ENCODE measurements around the gene ITGA5. TPM values are rescaled to one million over a fixed set of nuclear protein-coding genes. Genes with fewer than 3 reads are reported as not detected.
A peak's percentile ranks its signal among the peaks of the same experiment; 100 is the strongest.

The ITGA5 gene
- total RNA-seq, 2 donors from 2014 or later, result 31.8 to 32.1 TPM

- Mint-ChIP-seq H3K4me3 (no peak overlapping the region), H3K9me3 (no peaks in the 10 kb centered on the region), H3K4me1 (ENCODE audit: low read depth in 2 of 2) (peaks cover 28 to 34% of the 10 kb centered on the region in 2 donors), H3K27ac (peak overlapping the region in 1 of 2 donors; percentile 31), H3K36me3 (no peaks in the 10 kb centered on the region), H3K27me3 (no peaks in the 10 kb centered on the region)
- DNase-seq (ENCODE audit: low spot score) (no peak), ATAC-seq (no peak)
Measured at GRCh38 chr12:54425702-54426101, 6.6 kb upstream of the ITGA5 start.

- DNase-seq (ENCODE audit: low spot score) (no peak), ATAC-seq (no peak)
- H3K4me1 Mint-ChIP-seq (ENCODE audit: low read depth in 2 of 2), result peaks cover 31 to 34% of the 10 kb centered on the region in 2 donors
- no peaks in the 10 kb centered on the region for H3K36me3 Mint-ChIP-seq
- H3K27me3 Mint-ChIP-seq, result no peaks in the 10 kb centered on the region
- no peaks in the 10 kb centered on the region for H3K9me3 Mint-ChIP-seq
- no peak overlapping the region for H3K27ac Mint-ChIP-seq
- H3K4me3 Mint-ChIP-seq, result no peak overlapping the region
Measured at GRCh38 chr12:54424224-54424623, 5.2 kb upstream of the ITGA5 start.

- ATAC-seq (no peak), DNase-seq (ENCODE audit: low spot score) (no peak)
- Mint-ChIP-seq H3K9me3 (no peaks in the 10 kb centered on the region), H3K27me3 (no peaks in the 10 kb centered on the region), H3K4me3 (no peak overlapping the region), H3K36me3 (no peaks in the 10 kb centered on the region), H3K27ac (peak overlapping the region in 1 of 2 donors; percentile 33), H3K4me1 (ENCODE audit: low read depth in 2 of 2) (peaks cover 27 to 32% of the 10 kb centered on the region in 2 donors)
Measured at GRCh38 chr12:54423816-54424150, 4.7 kb upstream of the ITGA5 start.

GRCh38 chr12:54421879-54422250 is 2.8 kb upstream of the ITGA5 start:
- ATAC-seq (no peak), DNase-seq (ENCODE audit: low spot score) (no peak)
- peak overlapping the region in 1 of 2 donors; percentile 8 for H3K27ac Mint-ChIP-seq
- peaks cover 24 to 30% of the 10 kb centered on the region in 2 donors for H3K4me1 Mint-ChIP-seq (ENCODE audit: low read depth in 2 of 2)
- no peaks in the 10 kb centered on the region for H3K27me3 Mint-ChIP-seq
- no peak overlapping the region for H3K4me3 Mint-ChIP-seq
- H3K9me3 Mint-ChIP-seq, result no peaks in the 10 kb centered on the region
- H3K36me3 Mint-ChIP-seq, result no peaks in the 10 kb centered on the region

GRCh38 chr12:54421175-54421878 is 2.3 kb upstream of the ITGA5 start:
- DNase-seq (ENCODE audit: low spot score) (no peak), ATAC-seq (no peak)
- Mint-ChIP-seq H3K4me1 (ENCODE audit: low read depth in 2 of 2) (peaks cover 29 to 34% of the 10 kb centered on the region in 2 donors), H3K36me3 (no peaks in the 10 kb centered on the region), H3K4me3 (no peak overlapping the region), H3K27me3 (no peaks in the 10 kb centered on the region), H3K9me3 (no peaks in the 10 kb centered on the region), H3K27ac (peak overlapping the region; percentile 8 to 22)

- H3K36me3 Mint-ChIP-seq, result no peaks in the 10 kb centered on the region
- ATAC-seq (no peak), DNase-seq (ENCODE audit: low spot score) (no peak)
- peak overlapping the region; percentile 55 for H3K4me3 Mint-ChIP-seq
- no peaks in the 10 kb centered on the region for H3K9me3 Mint-ChIP-seq
- peak overlapping the region; percentile 16 to 22 for H3K27ac Mint-ChIP-seq
- peaks cover 34 to 35% of the 10 kb centered on the region in 2 donors for H3K4me1 Mint-ChIP-seq (ENCODE audit: low read depth in 2 of 2)
- no peaks in the 10 kb centered on the region for H3K27me3 Mint-ChIP-seq
Measured at GRCh38 chr12:54420766-54421144, 1.7 kb upstream of the ITGA5 start.

- no peaks in the 10 kb centered on the region for H3K9me3 Mint-ChIP-seq
- H3K36me3 Mint-ChIP-seq, result no peaks in the 10 kb centered on the region
- peak overlapping the region; percentile 93 for H3K4me3 Mint-ChIP-seq
- peak overlapping the region; percentile 85 to 98 for H3K27ac Mint-ChIP-seq
- ATAC-seq, result peak; percentile 7 to 48
- no peaks in the 10 kb centered on the region for H3K27me3 Mint-ChIP-seq
- H3K4me1 Mint-ChIP-seq (ENCODE audit: low read depth in 2 of 2), result peaks cover 47 to 48% of the 10 kb centered on the region in 2 donors
- DNase-seq (ENCODE audit: low spot score), result no peak
Measured at GRCh38 chr12:54418441-54419087, 502 bp downstream of the ITGA5 start.

GRCh38 chr12:54417712-54418440 is 1.2 kb downstream of the ITGA5 start:
- peak overlapping the region; percentile 93 for H3K4me3 Mint-ChIP-seq
- no peaks in the 10 kb centered on the region for H3K9me3 Mint-ChIP-seq
- ATAC-seq, result peak in 1 of 2 donors; percentile 2
- no peaks in the 10 kb centered on the region for H3K36me3 Mint-ChIP-seq
- no peaks in the 10 kb centered on the region for H3K27me3 Mint-ChIP-seq
- peaks cover 54% of the 10 kb centered on the region in 2 donors for H3K4me1 Mint-ChIP-seq (ENCODE audit: low read depth in 2 of 2)
- H3K27ac Mint-ChIP-seq, result peak overlapping the region; percentile 85 to 98
- no peak for DNase-seq (ENCODE audit: low spot score)

- DNase-seq (ENCODE audit: low spot score) (no peak), ATAC-seq (no peak)
- peak overlapping the region; percentile 85 to 98 for H3K27ac Mint-ChIP-seq
- peak overlapping the region; percentile 93 for H3K4me3 Mint-ChIP-seq
- peaks cover 58 to 60% of the 10 kb centered on the region in 2 donors for H3K4me1 Mint-ChIP-seq (ENCODE audit: low read depth in 2 of 2)
- no peaks in the 10 kb centered on the region for H3K27me3 Mint-ChIP-seq
- no peaks in the 10 kb centered on the region for H3K36me3 Mint-ChIP-seq
- H3K9me3 Mint-ChIP-seq, result no peaks in the 10 kb centered on the region
Measured at GRCh38 chr12:54416687-54417603, 2.1 kb downstream of the ITGA5 start.

- ATAC-seq (no peak), DNase-seq (ENCODE audit: low spot score) (no peak)
- Mint-ChIP-seq H3K4me1 (ENCODE audit: low read depth in 2 of 2) (peaks cover 54 to 60% of the 10 kb centered on the region in 2 donors), H3K36me3 (no peaks in the 10 kb centered on the region), H3K4me3 (no peak overlapping the region), H3K27ac (peak overlapping the region; percentile 85 to 98), H3K27me3 (no peaks in the 10 kb centered on the region), H3K9me3 (no peaks in the 10 kb centered on the region)
Measured at GRCh38 chr12:54415221-54415929, 3.7 kb downstream of the ITGA5 start.

GRCh38 chr12:54413284-54414190 is 5.5 kb downstream of the ITGA5 start:
- peak; percentile 79 for DNase-seq (ENCODE audit: low spot score)
- H3K36me3 Mint-ChIP-seq, result no peaks in the 10 kb centered on the region
- peak overlapping the region; percentile 81 to 85 for H3K27ac Mint-ChIP-seq
- no peaks in the 10 kb centered on the region for H3K27me3 Mint-ChIP-seq
- H3K9me3 Mint-ChIP-seq, result no peaks in the 10 kb centered on the region
- ATAC-seq, result peak; percentile 79 to 83
- peak overlapping the region; percentile 83 for H3K4me3 Mint-ChIP-seq
- peaks cover 54 to 56% of the 10 kb centered on the region in 2 donors for H3K4me1 Mint-ChIP-seq (ENCODE audit: low read depth in 2 of 2)

GRCh38 chr12:54412786-54413185 is 6.3 kb downstream of the ITGA5 start:
- H3K27me3 Mint-ChIP-seq, result no peaks in the 10 kb centered on the region
- H3K36me3 Mint-ChIP-seq, result no peaks in the 10 kb centered on the region
- peak overlapping the region; percentile 81 to 85 for H3K27ac Mint-ChIP-seq

More at GRCh38 chr12:54412786-54413185, 6.3 kb downstream of the ITGA5 start:
- Mint-ChIP-seq H3K4me1 (ENCODE audit: low read depth in 2 of 2) (peaks cover 50 to 53% of the 10 kb centered on the region in 2 donors), H3K9me3 (no peaks in the 10 kb centered on the region), H3K4me3 (peak overlapping the region; percentile 83)
- ATAC-seq, result peak in 1 of 2 donors; percentile 28
- DNase-seq (ENCODE audit: low spot score), result no peak
